G401.6 (cell line): Measurements from ENCODE around the gene C2orf92.

Source experiments
- FAIRE-seq: peaks from 2 replicates; lab custom pipeline; 2012; peaks lifted over from hg19 to GRCh38; lab: Jason Lieb, UNC

The C2orf92 gene

DNA sequence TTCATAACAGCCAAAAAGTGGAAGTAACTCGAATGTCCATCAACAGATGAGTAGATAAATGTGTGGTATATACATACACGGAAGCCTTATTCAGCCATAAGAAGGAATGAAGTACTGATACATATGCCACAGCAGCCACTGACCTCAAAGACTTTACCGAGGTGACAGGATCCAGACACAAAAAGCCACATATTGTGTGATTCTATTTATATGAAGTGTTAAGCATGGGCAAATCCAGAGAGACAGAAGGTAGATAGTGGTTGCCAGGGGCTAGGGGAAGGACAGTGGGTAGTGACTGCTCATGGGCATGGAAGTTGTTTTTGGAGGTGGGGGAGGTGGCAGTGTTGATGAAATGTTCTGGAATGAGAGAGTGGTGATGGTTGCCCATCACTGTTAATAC is 77.8 kb downstream of the C2orf92 start:
- no peak for FAIRE-seq

DNA sequence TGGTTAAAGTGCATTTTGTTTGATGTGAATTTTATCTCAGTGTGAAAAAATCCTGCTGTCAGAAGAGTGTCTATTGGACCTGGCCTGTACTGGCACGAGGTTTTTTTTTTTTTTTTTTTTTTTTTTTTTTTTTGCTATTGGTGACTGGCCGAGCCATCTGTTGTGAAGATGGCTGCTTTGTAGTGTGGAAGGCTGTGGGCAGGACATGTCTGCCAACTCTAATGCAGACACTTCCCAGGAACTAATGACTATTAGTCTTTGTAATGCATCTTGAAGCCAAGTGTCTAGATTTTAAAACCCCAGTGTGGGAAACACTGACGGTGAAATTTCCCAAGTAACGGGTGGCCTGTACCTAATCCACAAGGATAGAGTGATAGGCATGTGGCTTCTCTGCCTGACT is 78.2 kb downstream of the C2orf92 start:
- no peak for FAIRE-seq

DNA sequence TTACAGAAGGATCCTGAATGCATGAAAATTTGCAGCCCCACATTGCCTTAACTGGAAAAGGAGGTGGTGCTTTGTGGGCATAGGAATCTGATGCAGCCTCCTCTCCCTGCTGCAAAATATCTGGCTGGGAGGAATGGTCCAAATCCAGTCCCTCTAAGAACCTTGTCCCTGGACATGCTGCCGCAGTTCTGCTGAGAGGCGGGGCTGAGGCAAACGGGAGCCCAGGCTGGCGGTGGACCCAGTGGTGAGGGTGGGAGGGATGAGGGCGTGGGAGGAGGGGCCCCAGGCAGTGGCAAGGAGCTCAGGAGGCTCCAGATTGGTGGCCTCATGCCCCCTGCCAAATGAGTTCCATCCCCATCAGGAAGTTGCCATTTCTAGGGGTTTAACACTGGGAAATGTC is 80.1 kb downstream of the C2orf92 start:
- FAIRE-seq: no peak

DNA sequence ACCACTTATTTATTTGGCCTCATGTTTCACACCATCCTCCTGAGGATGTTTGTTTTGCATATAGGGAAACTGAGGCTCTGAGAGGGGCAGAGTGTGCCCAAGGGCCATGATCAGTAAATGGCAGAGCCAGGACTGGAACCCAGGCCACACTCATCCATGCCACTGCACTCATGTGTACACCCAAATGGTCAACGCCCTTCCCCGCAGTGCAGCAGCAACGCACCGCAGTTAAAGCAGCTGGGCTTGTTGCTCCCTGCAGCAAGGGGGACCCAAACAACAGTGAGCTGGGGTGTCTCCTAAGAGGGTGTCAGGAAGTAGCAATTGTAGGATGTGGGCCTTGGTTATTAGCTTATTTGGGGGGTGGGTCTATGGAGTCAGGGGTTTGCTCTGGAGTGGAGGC is 80.5 kb downstream of the C2orf92 start:
- FAIRE-seq: no peak

DNA sequence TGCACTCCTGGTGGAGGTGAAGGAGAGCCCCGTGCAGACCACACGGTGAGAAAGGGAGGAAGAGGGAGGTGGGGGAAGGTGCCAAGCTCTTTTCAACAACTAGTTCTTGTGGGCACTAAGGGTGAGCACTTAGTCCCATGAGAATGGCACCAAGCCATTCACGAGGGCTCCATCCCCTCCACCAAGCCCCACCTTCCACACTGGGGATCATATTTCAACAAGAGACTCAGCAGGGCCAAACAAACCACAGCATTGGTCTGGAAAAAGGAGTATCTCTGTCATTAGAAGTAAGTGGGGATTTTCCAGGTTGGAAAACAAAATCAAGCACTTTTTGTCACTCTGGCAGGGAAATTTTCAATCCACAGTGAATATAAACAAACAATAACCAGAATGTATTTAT is 82.2 kb downstream of the C2orf92 start:
- FAIRE-seq: no peak
